Mesendoderm (in vitro differentiated cells): ENCODE measurements around the gene LRRC4C.

Experiments
- DNase-seq: peaks from one replicate; pipeline ENCODE4 v3.0.0; 2013
- H2AK5ac ChIP-seq: 2 replicates; pipeline ENCODE4 v1.6.1; 2013; ENCODE audit warnings: low read length, inconsistent platforms
- H2BK120ac ChIP-seq: 2 replicates; pipeline ENCODE4 v1.6.1; 2013; ENCODE audit warnings: low read depth, mild to moderate bottlenecking, low read length, moderate library complexity, mixed read lengths
- H2BK15ac ChIP-seq: replicated peaks from 2 replicates; pipeline ENCODE4 v1.6.1; 2013; ENCODE audit warnings: low read depth, mild to moderate bottlenecking, moderate library complexity
- H2BK5ac ChIP-seq: 2 replicates; pipeline ENCODE4 v1.6.1; 2013; ENCODE audit warnings: low read length, inconsistent platforms
- H3K18ac ChIP-seq: 2 replicates; pipeline ENCODE4 v1.6.1; 2013; ENCODE audit warnings: mild to moderate bottlenecking, low read length, mixed read lengths
- H3K23ac ChIP-seq: one replicate; pipeline ENCODE4 v1.6.1; 2013; ENCODE audit warnings: low read length
- H3K27ac ChIP-seq: 2 replicates; pipeline ENCODE4 v1.5.1; 2013; ENCODE audit warnings: low read depth, mild to moderate bottlenecking, inconsistent platforms, low read length, moderate library complexity
- H3K27me3 ChIP-seq: 2 replicates; pipeline ENCODE4 v1.6.1; 2013; ENCODE audit warnings: low read length, control low read depth, mild to moderate bottlenecking, inconsistent platforms; ENCODE audit not compliant: insufficient read depth, poor library complexity
- H3K36me3 ChIP-seq: 2 replicates; pipeline ENCODE4 v1.6.1; 2013; ENCODE audit warnings: low read length, inconsistent platforms; ENCODE audit not compliant: control insufficient read depth, insufficient read depth
- H3K4ac ChIP-seq: one replicate; pipeline ENCODE4 v1.6.1; 2013; ENCODE audit warnings: low read depth, mild to moderate bottlenecking, low read length, moderate library complexity
- H3K4me1 ChIP-seq: 2 replicates; pipeline ENCODE4 v1.6.1; 2013; ENCODE audit warnings: low read depth, low read length, inconsistent platforms; ENCODE audit not compliant: control insufficient read depth
- H3K4me2 ChIP-seq: 2 replicates; pipeline ENCODE4 v1.6.1; 2013; ENCODE audit warnings: low read length
- H3K4me3 ChIP-seq: 2 replicates; pipeline ENCODE4 v1.5.1; 2013; ENCODE audit warnings: mild to moderate bottlenecking, low read length
- H3K56ac ChIP-seq: one replicate; pipeline ENCODE4 v1.6.1; 2013; ENCODE audit warnings: low read length
- H3K79me1 ChIP-seq: 2 replicates; pipeline ENCODE4 v1.6.1; 2013; ENCODE audit warnings: low read length, inconsistent platforms
- H3K79me2 ChIP-seq: 2 replicates; pipeline ENCODE4 v1.6.1; 2013; ENCODE audit warnings: mild to moderate bottlenecking, low read length; ENCODE audit not compliant: control insufficient read depth, insufficient read depth
- H3K9ac ChIP-seq: 2 replicates; pipeline ENCODE4 v1.6.1; 2013; ENCODE audit warnings: low read length, inconsistent platforms
- H4K5ac ChIP-seq: one replicate; pipeline ENCODE4 v1.6.1; 2013; ENCODE audit warnings: low read length
- H4K8ac ChIP-seq: one replicate; pipeline ENCODE4 v1.6.1; 2013; ENCODE audit warnings: low read depth, mild to moderate bottlenecking, control low read depth, low read length, moderate library complexity
- WGBS: extraction: QIAGEN DNeasy Blood & Tissue Kit; methylation state at CpG from one replicate; pipeline ENCODE4 v1.1.7; 2013; ENCODE audit warnings: low lambda C conversion rate, missing lambda C conversion rate; ENCODE audit not compliant: insufficient coverage; ENCODE audit errors: extremely low coverage; 5-methylcytosine and 5-hydroxymethylcytosine counted together

The LRRC4C gene

DNA sequence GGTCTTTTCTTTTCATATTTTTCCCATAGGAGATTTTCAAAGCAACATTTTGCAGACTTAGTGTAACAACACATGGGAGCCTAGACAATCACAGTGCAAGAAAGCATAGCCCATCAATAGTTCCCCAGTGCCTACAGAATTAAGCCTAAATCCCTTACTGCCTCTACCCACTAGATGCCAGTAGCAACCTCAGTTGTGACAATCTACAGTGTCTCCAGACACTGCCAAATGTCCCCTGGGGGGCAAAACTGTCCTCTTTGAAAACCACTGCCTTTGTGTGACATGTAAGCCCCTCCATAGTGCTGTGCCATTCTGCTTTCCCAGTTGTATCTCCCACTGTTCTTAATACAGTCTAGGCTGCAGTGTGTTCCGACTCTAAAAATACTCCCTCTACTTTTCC lies 1329.0 kb downstream of the LRRC4C start:
- H3K4me2 ChIP-seq = no peak overlapping the region
- no peak overlapping the region for H4K8ac ChIP-seq
- no peak overlapping the region for H4K5ac ChIP-seq
- H3K18ac ChIP-seq = no peak overlapping the region
- no peaks in the 10 kb centered on the region for H3K79me1 ChIP-seq
- H3K36me3 ChIP-seq = no peaks in the 10 kb centered on the region
- H3K56ac ChIP-seq = no peak overlapping the region
- H3K27me3 ChIP-seq = no peaks in the 10 kb centered on the region
- no peak overlapping the region for H3K4me3 ChIP-seq
- no peak overlapping the region for H2BK15ac ChIP-seq
- H3K27ac ChIP-seq = no peak overlapping the region
- H3K79me2 ChIP-seq = no peaks in the 10 kb centered on the region
- DNase-seq = peak; percentile 81
- no peak overlapping the region for H3K9ac ChIP-seq
- H2AK5ac ChIP-seq = no peak overlapping the region
- WGBS = no CpG with 5 or more reads among the region's 1 CpG
- no peaks in the 10 kb centered on the region for H3K4me1 ChIP-seq
- no peak overlapping the region for H3K23ac ChIP-seq
- H3K4ac ChIP-seq = no peak overlapping the region
- H2BK120ac ChIP-seq = no peak overlapping the region
- no peak overlapping the region for H2BK5ac ChIP-seq

DNA sequence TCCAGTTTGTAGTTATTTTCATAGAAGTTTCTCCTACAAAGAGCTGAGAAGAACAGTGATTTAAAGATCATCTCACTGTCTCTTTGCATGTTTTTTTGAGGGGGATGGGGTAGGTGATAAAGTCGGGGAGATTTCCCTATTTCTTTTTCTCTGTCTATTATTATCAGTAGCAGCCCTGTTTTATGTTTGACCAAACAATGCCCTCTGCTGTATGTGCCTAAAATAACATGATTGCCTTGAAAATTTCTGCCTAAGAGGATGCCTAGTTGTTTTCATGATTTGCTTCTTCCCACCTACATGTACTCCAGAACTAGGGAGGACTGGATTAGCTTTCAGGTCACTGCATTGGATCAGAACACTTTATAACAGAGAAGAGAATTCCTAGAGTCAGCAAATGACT lies 1330.2 kb downstream of the LRRC4C start:
- DNase-seq = peak; percentile 46
- H3K36me3 ChIP-seq = no peaks in the 10 kb centered on the region
- H3K9ac ChIP-seq = no peak overlapping the region
- no CpG with 5 or more reads among the region's 1 CpG for WGBS
- no peak overlapping the region for H4K5ac ChIP-seq
- no peak overlapping the region for H2AK5ac ChIP-seq
- no peak overlapping the region for H3K27ac ChIP-seq
- H3K79me1 ChIP-seq = no peaks in the 10 kb centered on the region
- H3K4me3 ChIP-seq = no peak overlapping the region
- H2BK15ac ChIP-seq = no peak overlapping the region
- no peaks in the 10 kb centered on the region for H3K27me3 ChIP-seq
- no peak overlapping the region for H3K23ac ChIP-seq
- H3K18ac ChIP-seq = no peak overlapping the region
- no peak overlapping the region for H2BK120ac ChIP-seq
- H3K4me1 ChIP-seq = no peaks in the 10 kb centered on the region
- H2BK5ac ChIP-seq = no peak overlapping the region
- no peaks in the 10 kb centered on the region for H3K79me2 ChIP-seq
- H3K4me2 ChIP-seq = no peak overlapping the region
- no peak overlapping the region for H3K56ac ChIP-seq
- no peak overlapping the region for H3K4ac ChIP-seq
- no peak overlapping the region for H4K8ac ChIP-seq

DNA sequence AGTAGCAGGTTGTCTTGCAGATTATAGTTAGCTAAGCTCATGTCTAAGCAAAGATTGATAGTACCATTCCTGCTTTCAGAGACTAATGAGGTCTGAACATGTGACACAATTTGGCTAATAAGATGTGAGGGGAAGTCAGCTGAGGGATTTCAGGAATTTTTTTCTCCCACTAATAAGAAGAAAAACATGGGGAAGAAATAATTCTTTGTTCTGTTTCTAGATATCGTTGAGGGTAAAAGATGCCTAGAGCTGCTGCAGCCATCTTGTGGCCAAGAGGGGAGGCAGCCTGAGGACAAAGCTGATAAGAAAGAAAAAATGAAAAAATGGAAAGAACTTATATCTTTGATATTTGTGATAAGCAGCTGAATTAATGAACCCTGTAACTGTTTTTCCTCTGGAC lies 1334.4 kb downstream of the LRRC4C start:
- H3K4me1 ChIP-seq = no peaks in the 10 kb centered on the region
- no peak overlapping the region for H3K4me3 ChIP-seq
- H3K4ac ChIP-seq = no peak overlapping the region
- no peak overlapping the region for H3K27ac ChIP-seq
- no peak overlapping the region for H2AK5ac ChIP-seq
- H4K8ac ChIP-seq = no peak overlapping the region
- WGBS = no CpG with 5 or more reads among the region's 1 CpG
- H3K79me2 ChIP-seq = no peaks in the 10 kb centered on the region
- no peaks in the 10 kb centered on the region for H3K79me1 ChIP-seq
- no peak overlapping the region for H2BK120ac ChIP-seq
- H3K18ac ChIP-seq = no peak overlapping the region
- H3K23ac ChIP-seq = no peak overlapping the region
- no peak overlapping the region for H3K56ac ChIP-seq
- H3K36me3 ChIP-seq = no peaks in the 10 kb centered on the region
- H3K4me2 ChIP-seq = no peak overlapping the region
- DNase-seq = peak; percentile 31
- H4K5ac ChIP-seq = no peak overlapping the region
- no peak overlapping the region for H3K9ac ChIP-seq
- H2BK5ac ChIP-seq = no peak overlapping the region
- no peaks in the 10 kb centered on the region for H3K27me3 ChIP-seq
- H2BK15ac ChIP-seq = no peak overlapping the region

DNA sequence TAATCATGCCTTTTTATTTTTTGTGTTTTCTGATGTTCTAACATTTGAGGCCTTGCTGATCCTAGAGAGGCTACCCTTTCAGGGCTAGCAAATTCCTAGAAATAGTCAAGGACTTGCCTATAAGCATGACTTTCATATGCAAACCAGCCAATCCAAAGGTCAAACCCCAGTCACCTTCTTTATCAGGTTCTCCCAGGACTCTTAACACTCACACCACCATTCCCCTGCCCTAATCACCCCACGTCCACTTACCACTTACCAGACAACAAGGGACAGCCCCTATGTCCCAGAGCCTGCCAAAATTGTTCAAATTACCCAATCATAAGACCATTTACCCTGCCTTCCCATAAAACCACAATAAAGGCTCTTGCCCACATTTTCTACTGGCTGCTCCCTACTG lies 1339.8 kb downstream of the LRRC4C start:
- Histone ChIP-seq H3K4me1 (no peaks in the 10 kb centered on the region), H3K4me3 (no peak overlapping the region), H2AK5ac (no peak overlapping the region), H3K4me2 (no peak overlapping the region), H3K9ac (no peak overlapping the region), H3K27ac (no peak overlapping the region), H3K23ac (no peak overlapping the region), H3K79me2 (no peaks in the 10 kb centered on the region), H3K18ac (no peak overlapping the region), H3K36me3 (no peaks in the 10 kb centered on the region), H3K56ac (no peak overlapping the region), H2BK15ac (no peak overlapping the region), H2BK120ac (no peak overlapping the region), H3K79me1 (no peaks in the 10 kb centered on the region), H4K8ac (no peak overlapping the region), H2BK5ac (no peak overlapping the region), H3K4ac (no peak overlapping the region), H4K5ac (no peak overlapping the region), H3K27me3 (no peaks in the 10 kb centered on the region)
- DNase-seq = no peak
- WGBS = no CpG with 5 or more reads among the region's 1 CpG

DNA sequence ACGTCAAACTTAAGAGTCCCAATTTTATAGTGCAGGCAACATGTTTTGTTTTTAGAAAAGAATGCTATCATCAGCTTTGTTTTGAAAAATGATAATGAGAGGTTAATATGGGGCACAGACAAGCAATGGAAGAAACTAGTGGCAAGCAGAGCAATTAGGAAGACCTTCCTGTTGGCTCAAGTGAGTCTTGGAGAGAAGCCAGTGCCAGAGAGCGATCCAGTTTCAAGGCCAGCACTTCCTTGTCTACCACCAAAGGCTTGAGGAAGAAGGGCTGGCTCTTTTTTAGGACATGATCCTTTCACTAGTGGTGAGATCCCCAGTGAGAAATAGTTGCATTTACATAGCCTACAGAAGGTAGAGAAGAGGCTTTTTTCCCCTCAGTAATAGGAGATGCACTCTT lies 1340.7 kb downstream of the LRRC4C start:
- Histone ChIP-seq H3K4me1 (no peaks in the 10 kb centered on the region), H3K36me3 (no peaks in the 10 kb centered on the region), H2BK120ac (no peak overlapping the region), H4K8ac (no peak overlapping the region), H3K18ac (no peak overlapping the region), H3K79me1 (no peaks in the 10 kb centered on the region), H2BK15ac (no peak overlapping the region), H3K27me3 (no peaks in the 10 kb centered on the region), H3K27ac (no peak overlapping the region), H2BK5ac (no peak overlapping the region), H3K4ac (no peak overlapping the region), H3K56ac (no peak overlapping the region), H3K4me2 (no peak overlapping the region), H3K23ac (no peak overlapping the region), H2AK5ac (no peak overlapping the region), H3K9ac (no peak overlapping the region), H3K4me3 (no peak overlapping the region), H3K79me2 (no peaks in the 10 kb centered on the region), H4K5ac (no peak overlapping the region)
- WGBS = no CpG with 5 or more reads among the region's 2 CpGs
- no peak for DNase-seq

DNA sequence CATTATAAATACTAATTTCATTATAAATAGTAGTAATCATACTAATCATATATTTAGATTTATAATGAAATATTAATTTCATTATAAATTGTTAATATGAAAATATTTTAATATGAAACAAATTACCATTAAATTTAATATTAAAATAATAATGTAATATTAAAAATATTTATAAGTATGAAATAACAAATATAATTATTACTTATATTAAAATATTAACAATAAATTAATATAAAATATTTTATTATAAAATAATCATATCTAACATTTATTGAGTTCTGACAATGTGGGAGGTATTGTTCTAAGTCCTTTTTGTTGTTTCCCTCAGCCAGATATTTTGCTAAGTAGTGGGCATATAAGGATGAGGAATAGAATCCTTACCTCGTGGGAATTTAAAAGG lies 1341.4 kb downstream of the LRRC4C start:
- no peak overlapping the region for H3K4me3 ChIP-seq
- H3K23ac ChIP-seq = no peak overlapping the region

More for the DNA sequence above, 1341.4 kb downstream of the LRRC4C start:
- Histone ChIP-seq H3K4me2 (no peak overlapping the region), H2AK5ac (no peak overlapping the region), H3K36me3 (no peaks in the 10 kb centered on the region), H3K4me1 (no peaks in the 10 kb centered on the region), H3K4ac (no peak overlapping the region), H3K79me1 (no peaks in the 10 kb centered on the region), H3K9ac (no peak overlapping the region), H2BK5ac (no peak overlapping the region), H3K27ac (no peak overlapping the region), H3K18ac (no peak overlapping the region), H4K5ac (no peak overlapping the region), H4K8ac (no peak overlapping the region), H2BK15ac (no peak overlapping the region), H3K56ac (no peak overlapping the region), H3K27me3 (no peaks in the 10 kb centered on the region), H3K79me2 (no peaks in the 10 kb centered on the region), H2BK120ac (no peak overlapping the region)
- no peak for DNase-seq
- no CpG with 5 or more reads among the region's 1 CpG for WGBS
